ENCODE measurements around the gene PIGO. TPM values are rescaled to one million over a fixed set of nuclear protein-coding genes. Genes with fewer than 3 reads are reported as not detected.

PIGO gene
- total and polyA plus RNA-seq, 9 of the 15 experiments (the other 6 are each of a cell fraction or from before 2014, with no cell fraction given) = 5.4 to 13.7 (median 9.7) TPM

DNA sequence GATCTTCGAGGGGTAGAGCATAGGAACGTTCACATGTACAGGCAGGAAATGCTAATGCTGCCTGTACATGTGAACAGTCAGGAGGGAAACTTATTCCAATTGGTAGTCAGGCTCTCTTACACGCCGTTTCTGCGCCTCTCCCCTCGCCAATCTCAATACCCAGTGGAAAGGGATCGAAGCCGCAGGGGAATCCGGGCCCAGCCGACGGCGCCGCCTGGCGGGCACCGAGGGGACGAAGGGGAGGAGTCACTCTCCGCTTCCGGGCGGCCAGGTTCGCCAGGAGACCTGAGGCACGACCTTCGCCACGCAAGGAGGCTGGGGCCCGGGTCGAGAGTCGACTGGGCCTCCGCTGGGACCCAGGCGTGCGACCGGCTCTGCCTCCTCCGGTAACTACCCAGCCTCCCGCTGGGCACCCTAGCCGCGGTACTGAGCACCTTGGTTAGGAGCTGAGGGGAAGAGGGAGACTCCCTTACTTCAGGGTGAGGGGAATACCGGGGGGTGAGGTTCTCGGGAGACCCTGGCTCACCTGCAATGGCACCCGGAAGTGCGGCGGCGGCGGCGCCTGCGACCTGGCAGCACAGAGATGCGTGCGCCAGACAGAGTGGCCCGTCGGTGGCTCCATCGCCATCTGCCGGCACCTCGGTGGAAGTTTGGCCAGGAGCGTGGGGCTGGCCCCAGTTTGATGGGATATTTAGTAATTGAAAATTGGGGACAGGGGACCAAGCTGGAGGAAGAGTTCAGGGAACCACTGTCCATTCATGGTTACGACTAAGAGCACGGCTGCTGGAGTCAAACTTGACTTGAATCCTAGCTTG, at the start of gene PIGO (continued):
- TF ChIP-seq, protein P1, sequence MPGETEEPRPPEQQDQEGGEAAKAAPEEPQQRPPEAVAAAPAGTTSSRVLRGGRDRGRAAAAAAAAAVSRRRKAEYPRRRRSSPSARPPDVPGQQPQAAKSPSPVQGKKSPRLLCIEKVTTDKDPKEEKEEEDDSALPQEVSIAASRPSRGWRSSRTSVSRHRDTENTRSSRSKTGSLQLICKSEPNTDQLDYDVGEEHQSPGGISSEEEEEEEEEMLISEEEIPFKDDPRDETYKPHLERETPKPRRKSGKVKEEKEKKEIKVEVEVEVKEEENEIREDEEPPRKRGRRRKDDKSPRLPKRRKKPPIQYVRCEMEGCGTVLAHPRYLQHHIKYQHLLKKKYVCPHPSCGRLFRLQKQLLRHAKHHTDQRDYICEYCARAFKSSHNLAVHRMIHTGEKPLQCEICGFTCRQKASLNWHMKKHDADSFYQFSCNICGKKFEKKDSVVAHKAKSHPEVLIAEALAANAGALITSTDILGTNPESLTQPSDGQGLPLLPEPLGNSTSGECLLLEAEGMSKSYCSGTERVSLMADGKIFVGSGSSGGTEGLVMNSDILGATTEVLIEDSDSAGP (CRISPR knock-in tag; IDR thresholded peaks at IDR 0.05) = no peak
- TF ChIP-seq SRSF9 (IDR thresholded peaks at IDR 0.05; ENCODE audit: borderline replicate concordance, low read depth, low read length) (no peak), CSDE1 (IDR thresholded peaks at IDR 0.05) (no peak), ZNF175 (CRISPR knock-in tag; IDR thresholded peaks at IDR 0.05; ENCODE audit: low read depth) (no peak), ZBTB1 (CRISPR knock-in tag; IDR thresholded peaks at IDR 0.05; ENCODE audit: borderline replicate concordance, low read depth) (no peak), ZNF217 (CRISPR knock-in tag; IDR thresholded peaks at IDR 0.05) (no peak), ERF (CRISPR knock-in tag; IDR thresholded peaks at IDR 0.05) (0 out of 2 replicates have a peak, but pooled peaks have one; percentile 45), XRCC3 (IDR thresholded peaks at IDR 0.05) (no peak), ZNF140 (CRISPR knock-in tag; IDR thresholded peaks at IDR 0.05) (no peak), GTF2E2 (tag; IDR thresholded peaks at IDR 0.05) (no peak; the same call in 1 of the 2 replicates), OTX1 (CRISPR knock-in tag; IDR thresholded peaks at IDR 0.05) (no peak), FOS (IDR thresholded peaks at IDR 0.05; ENCODE audit: extremely low read depth, insufficient read length) (no peak), CBFA2T2 (conservative IDR thresholded peaks at IDR 0.05) (no peak), ZNF354B (CRISPR knock-in tag; IDR thresholded peaks at IDR 0.05) (no peak), CC2D1A (IDR thresholded peaks at IDR 0.05) (peak; percentile 22; the same call in 1 of the 2 replicates), FOXP1 (CRISPR knock-in tag; IDR thresholded peaks at IDR 0.05) (no peak)
- TF ChIP-seq, protein P2, sequence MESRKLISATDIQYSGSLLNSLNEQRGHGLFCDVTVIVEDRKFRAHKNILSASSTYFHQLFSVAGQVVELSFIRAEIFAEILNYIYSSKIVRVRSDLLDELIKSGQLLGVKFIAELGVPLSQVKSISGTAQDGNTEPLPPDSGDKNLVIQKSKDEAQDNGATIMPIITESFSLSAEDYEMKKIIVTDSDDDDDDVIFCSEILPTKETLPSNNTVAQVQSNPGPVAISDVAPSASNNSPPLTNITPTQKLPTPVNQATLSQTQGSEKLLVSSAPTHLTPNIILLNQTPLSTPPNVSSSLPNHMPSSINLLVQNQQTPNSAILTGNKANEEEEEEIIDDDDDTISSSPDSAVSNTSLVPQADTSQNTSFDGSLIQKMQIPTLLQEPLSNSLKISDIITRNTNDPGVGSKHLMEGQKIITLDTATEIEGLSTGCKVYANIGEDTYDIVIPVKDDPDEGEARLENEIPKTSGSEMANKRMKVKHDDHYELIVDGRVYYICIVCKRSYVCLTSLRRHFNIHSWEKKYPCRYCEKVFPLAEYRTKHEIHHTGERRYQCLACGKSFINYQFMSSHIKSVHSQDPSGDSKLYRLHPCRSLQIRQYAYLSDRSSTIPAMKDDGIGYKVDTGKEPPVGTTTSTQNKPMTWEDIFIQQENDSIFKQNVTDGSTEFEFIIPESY (CRISPR knock-in tag; IDR thresholded peaks at IDR 0.05) = no peak
- TF ChIP-seq, protein P3, sequence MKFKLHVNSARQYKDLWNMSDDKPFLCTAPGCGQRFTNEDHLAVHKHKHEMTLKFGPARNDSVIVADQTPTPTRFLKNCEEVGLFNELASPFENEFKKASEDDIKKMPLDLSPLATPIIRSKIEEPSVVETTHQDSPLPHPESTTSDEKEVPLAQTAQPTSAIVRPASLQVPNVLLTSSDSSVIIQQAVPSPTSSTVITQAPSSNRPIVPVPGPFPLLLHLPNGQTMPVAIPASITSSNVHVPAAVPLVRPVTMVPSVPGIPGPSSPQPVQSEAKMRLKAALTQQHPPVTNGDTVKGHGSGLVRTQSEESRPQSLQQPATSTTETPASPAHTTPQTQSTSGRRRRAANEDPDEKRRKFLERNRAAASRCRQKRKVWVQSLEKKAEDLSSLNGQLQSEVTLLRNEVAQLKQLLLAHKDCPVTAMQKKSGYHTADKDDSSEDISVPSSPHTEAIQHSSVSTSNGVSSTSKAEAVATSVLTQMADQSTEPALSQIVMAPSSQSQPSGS (CRISPR knock-in tag; IDR thresholded peaks at IDR 0.05) = no peak
- TF ChIP-seq, protein P4, sequence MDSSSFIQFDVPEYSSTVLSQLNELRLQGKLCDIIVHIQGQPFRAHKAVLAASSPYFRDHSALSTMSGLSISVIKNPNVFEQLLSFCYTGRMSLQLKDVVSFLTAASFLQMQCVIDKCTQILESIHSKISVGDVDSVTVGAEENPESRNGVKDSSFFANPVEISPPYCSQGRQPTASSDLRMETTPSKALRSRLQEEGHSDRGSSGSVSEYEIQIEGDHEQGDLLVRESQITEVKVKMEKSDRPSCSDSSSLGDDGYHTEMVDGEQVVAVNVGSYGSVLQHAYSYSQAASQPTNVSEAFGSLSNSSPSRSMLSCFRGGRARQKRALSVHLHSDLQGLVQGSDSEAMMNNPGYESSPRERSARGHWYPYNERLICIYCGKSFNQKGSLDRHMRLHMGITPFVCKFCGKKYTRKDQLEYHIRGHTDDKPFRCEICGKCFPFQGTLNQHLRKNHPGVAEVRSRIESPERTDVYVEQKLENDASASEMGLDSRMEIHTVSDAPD (CRISPR knock-in tag; IDR thresholded peaks at IDR 0.05) = no peak

Measured in K562 (cell line).